CD4-positive, alpha-beta T cell treated with Interleukin-17A for 4 hours (primary cell): ENCODE measurements around the gene FGL2.
"Not testable (repeated sequence)": the region's sequence is repeated elsewhere in the genome, so short reads cannot be mapped to it uniquely, and the experiment has no call there.

Experiments used
- DNase-seq: peaks from one replicate; pipeline ENCODE4 v3.0.0-alpha.2; 2020; ENCODE audit warnings: mixed read lengths

Gene FGL2

DNA sequence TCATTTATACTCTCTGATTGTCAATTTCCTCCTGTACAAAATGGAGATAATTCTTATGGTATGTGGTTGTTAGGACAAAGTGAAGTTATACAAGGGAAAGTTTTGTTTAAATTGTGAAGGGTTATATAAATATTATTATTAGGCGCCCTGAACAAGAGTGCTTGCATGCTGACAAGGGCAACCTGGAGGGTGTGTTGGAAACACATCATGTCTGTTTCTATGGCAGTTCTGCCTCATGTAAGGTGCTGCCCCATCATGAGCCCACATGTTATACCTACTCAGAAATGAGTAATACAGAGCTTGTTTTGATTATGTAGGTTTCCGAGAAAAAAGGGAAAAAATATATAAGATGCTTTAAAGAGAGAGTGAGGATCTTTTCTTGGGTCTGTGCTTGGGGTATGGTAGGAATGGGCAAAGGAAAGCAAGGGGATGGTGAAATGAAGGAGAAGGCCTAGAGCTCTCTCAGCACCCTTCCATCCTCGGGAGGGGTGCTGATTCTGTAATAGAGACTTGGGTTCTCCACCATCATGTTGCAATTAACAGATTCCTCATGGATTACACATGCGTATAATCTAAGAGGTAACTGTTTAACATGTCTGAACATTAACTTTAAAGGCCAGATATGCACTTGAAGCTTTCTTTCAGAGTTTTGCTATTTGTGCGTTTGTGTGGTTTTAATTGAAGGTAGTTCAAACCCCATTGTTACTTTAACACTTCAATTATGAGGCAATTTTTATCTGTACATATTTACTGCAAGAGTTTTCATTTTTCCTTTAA lies 43.8 kb downstream of the FGL2 start:
- DNase-seq = not testable (repeated sequence)

DNA sequence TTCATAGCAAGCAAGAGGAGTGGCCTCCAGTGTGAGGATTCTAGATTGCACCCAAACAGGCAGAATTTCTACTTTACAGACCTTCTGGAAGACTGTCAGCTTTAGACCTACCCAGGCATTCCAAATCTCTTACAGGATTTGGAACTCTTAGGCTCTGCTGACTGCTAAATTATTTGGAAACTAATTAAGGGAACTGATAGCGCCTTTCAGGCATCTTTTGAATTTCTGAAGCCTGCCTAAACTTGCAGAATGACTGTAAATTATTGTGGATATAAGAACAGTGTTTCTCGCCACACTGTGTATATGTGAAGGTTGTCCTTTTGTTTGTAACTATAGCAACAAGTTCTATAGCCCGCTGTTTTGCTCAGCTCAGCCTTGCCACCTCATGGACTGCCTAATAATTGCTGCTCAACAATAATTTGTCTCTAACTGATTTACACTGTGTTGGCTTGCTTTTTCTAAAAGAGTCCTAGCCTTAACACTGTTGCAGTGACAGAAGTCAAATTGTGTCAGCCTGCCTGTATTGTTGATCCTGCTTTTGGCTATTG lies 44.6 kb downstream of the FGL2 start:
- DNase-seq = not testable (repeated sequence)

DNA sequence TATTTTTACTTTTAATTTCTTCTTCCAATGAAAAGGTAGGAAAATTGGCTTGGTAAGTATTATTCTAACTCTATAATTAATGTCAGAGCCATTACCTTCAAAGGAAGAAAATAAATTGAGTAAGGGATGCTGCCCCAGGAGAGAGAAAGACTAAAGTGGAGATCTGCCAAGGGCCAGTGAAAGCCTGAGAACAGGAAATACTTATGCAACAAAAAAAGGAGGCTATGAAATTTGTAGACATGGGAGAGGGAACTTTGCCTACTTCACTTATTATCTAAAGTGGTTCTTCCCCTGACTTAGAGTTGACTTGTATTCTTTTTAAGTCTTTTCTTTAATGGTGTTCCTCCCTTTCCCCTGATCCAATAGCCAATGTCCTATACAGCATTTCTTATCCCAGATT lies 47.4 kb downstream of the FGL2 start:
- not testable (repeated sequence) for DNase-seq
